Measurements from ENCODE around the gene ADGRF3. TPM values are rescaled to one million over a fixed set of nuclear protein-coding genes. Genes with fewer than 3 reads are reported as not detected.
"Not testable (repeated sequence)": the region's sequence is repeated elsewhere in the genome, so short reads cannot be mapped to it uniquely, and the experiment has no call there.

Gene ADGRF3
- total and polyA plus RNA-seq, 2 of the 13 experiments (the other 11 are each of a cell fraction or from before 2014, with no cell fraction given), result 0.40 to 1.5 TPM

DNA sequence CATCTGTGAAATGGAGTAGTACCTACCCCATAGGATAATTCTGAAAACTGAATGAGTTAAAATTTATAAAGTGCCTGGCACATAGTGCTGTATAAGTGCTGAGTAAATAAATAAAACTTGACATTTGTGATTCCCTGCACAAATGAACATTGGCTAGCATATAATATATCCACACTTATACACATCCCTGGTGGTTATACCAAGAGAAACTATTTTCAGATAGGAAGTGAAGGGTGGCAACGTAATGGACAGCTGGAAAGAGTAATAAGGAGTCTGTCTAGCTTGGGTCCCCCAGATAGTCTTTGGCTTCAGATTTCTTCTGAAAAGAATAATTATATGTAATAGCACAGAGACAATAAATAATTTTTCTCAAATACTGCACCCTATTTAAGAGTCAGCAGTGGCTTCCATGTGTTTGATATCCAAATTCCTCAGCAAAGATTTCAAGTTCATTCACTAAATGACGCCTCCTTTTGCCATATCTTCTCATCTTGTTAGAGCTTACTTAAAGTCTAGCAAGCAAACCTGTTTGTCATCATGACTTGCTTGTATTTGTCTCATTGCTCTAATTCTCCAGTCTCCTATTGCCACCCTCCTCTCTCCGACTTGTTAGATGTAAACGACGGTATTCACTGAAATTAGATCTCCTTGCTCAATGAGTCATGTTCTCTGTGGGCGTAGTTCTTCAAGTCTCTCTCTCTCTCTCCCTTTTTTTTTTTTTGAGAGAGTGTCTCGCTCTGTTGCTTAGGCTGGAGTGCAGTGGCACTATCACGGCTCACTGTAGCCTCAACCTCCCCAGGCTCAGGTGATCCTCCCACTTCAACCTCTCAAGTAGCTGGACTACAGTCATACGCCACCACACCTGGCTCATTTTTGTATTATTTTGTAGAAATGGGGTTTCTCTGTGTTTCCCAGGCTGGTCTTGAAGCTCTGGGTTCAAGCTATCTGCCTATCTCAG is 8.7 kb upstream of the ADGRF3 start (continued):
- TF ChIP-seq, protein P1, sequence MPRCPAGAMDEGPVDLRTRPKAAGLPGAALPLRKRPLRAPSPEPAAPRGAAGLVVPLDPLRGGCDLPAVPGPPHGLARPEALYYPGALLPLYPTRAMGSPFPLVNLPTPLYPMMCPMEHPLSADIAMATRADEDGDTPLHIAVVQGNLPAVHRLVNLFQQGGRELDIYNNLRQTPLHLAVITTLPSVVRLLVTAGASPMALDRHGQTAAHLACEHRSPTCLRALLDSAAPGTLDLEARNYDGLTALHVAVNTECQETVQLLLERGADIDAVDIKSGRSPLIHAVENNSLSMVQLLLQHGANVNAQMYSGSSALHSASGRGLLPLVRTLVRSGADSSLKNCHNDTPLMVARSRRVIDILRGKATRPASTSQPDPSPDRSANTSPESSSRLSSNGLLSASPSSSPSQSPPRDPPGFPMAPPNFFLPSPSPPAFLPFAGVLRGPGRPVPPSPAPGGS (CRISPR knock-in tag; IDR thresholded peaks at IDR 0.05), result no peak
- TF ChIP-seq YEATS2 (CRISPR knock-in tag; IDR thresholded peaks at IDR 0.05; ENCODE audit: borderline replicate concordance), result no peak

DNA sequence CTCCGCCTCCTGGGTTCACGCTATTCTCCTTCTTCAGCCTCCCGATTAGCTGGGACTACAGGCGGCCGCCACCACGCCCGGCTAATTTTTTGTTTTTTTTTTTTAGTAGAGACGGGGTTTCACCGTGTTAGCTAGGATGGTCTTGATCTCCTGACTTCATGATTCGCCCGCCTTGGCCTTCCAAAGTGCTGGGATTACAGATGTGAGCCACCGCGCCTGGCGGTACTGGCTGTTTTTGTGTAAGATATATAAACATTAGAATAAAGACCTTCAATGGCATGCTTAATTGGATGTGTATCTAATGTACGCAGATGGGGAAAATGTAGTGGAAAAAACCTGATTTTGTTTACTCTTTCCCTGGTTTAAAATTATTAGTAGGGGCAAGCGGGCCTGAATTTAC is 7.9 kb upstream of the ADGRF3 start:
- peaks cover 94% of the 10 kb centered on the region for H3K79me2 ChIP-seq (ENCODE audit: insufficient read depth, low read length)
- H2AFZ ChIP-seq (ENCODE audit: low read length); FAIRE-seq; H3K4me3 ChIP-seq (replicated peaks in 1 of 3; ENCODE audit: insufficient read depth in 1 of 3, low read depth in 2 of 3, low read length in 3 of 3); in situ Hi-C loops (cut with HindIII; ENCODE audit: extremely low pct_ligation_motif_present, low pct_unique_long_range_greater_than_20kb); H3K4me2 ChIP-seq (ENCODE audit: low read depth, low read length); ATAC-seq; H3K9ac ChIP-seq (ENCODE audit: insufficient read depth, low read depth, low read length); BruUV-seq (replicated peaks); intact Hi-C loops (cut with micrococcal nuclease; ENCODE audit: unreplicated experiment); H3K27ac ChIP-seq (ENCODE audit: extremely low read length, insufficient read depth, low read length); H3K27me3 ChIP-seq (ENCODE audit: control insufficient read depth in 1 of 2, insufficient read depth in 2 of 2, low read length in 2 of 2); DNase-seq (ENCODE audit: low spot score); H3K9me3 ChIP-seq (ENCODE audit: low read length); CTCF ChIA-PET (ENCODE audit: low intra/inter-chr PET ratio, low total read pairs): not testable (repeated sequence)
- WGBS (ENCODE audit: low lambda C conversion rate), result 97% methylated on average over 16 of the region's 16 CpGs
- POLR2A ChIA-PET, result interaction anchor here (4.8 kb wide), 1 partner anchor 9 kb away, joined by 18 read pairs; the partner anchor contains the start of gene SELENOI
- peaks cover 38% of the 10 kb centered on the region for H3K4me1 ChIP-seq (ENCODE audit: insufficient read depth, low read length)
- peaks cover 1 to 21% of the 10 kb centered on the region in 2 experiments; a peak in 3 of 5 replicates for H3K36me3 ChIP-seq (replicated peaks in 1 of 2; ENCODE audit: control insufficient read depth in 1 of 2, insufficient read depth in 2 of 2, low read length in 2 of 2)
- peaks cover 50% of the 10 kb centered on the region for H4K20me1 ChIP-seq (ENCODE audit: insufficient read depth, low read length)

DNA sequence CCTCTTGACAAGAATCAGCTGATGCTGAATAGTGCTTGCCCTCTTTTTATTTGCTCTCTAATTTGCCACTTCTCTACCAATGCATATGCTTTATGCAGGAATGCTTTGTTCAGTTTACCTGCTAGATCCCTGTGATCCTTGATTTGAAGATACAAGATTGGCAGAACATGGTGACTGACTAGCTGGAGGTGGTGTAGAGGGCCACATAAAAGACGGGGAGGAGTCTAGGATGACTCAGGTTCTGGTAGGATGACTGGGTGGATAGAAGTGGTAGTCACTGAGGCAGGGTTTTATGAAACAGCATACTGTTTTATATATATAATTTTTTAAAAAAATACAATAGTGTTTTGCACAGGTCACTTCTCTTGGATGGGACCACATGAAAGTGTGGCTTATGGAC is 6.3 kb upstream of the ADGRF3 start:
- Histone ChIP-seq H3K9me3 (ENCODE audit: low read length) (no peaks in the 10 kb centered on the region), H3K4me1 (ENCODE audit: insufficient read depth, low read length) (peaks cover 42% of the 10 kb centered on the region), H3K4me2 (ENCODE audit: low read depth, low read length) (no peak overlapping the region), H3K79me2 (ENCODE audit: insufficient read depth, low read length) (peaks cover 94% of the 10 kb centered on the region), H3K27me3 (ENCODE audit: control insufficient read depth in 1 of 2, insufficient read depth in 2 of 2, low read length in 2 of 2) (no peaks in the 10 kb centered on the region), H4K20me1 (ENCODE audit: insufficient read depth, low read length) (peaks cover 44% of the 10 kb centered on the region), H3K4me3 (replicated peaks in 1 of 3; ENCODE audit: insufficient read depth in 1 of 3, low read depth in 2 of 3, low read length in 3 of 3) (no peak overlapping the region), H3K9ac (ENCODE audit: insufficient read depth, low read depth, low read length) (no peak overlapping the region), H3K36me3 (replicated peaks in 1 of 2; ENCODE audit: control insufficient read depth in 1 of 2, insufficient read depth in 2 of 2, low read length in 2 of 2) (peaks cover 1 to 21% of the 10 kb centered on the region in 2 experiments; a peak in 3 of 5 replicates), H3K27ac (ENCODE audit: extremely low read length, insufficient read depth, low read length) (no peak overlapping the region), H2AFZ (ENCODE audit: low read length) (no peak overlapping the region)
- no peak for DNase-seq (ENCODE audit: low spot score)
- in situ Hi-C loops (cut with HindIII; ENCODE audit: extremely low pct_ligation_motif_present, low pct_unique_long_range_greater_than_20kb) (no loop called here), intact Hi-C loops (cut with micrococcal nuclease; ENCODE audit: unreplicated experiment) (no loop called here)
- BruUV-seq (replicated peaks), result no TSS peak
- WGBS (ENCODE audit: low lambda C conversion rate), result 96% methylated on average over 1 of the region's 1 CpG
- ATAC-seq, result no peak
- POLR2A ChIA-PET, result no interaction called here
- peak; percentile 60; the same call in 1 of the 2 replicates for TF ChIP-seq ZNF263 (CRISPR knock-in tag; IDR thresholded peaks at IDR 0.05)
- TF ChIP-seq ZNF326 (CRISPR knock-in tag; IDR thresholded peaks at IDR 0.05; ENCODE audit: borderline replicate concordance), result no peak
- CTCF ChIA-PET (ENCODE audit: low intra/inter-chr PET ratio, low total read pairs), result no interaction called here
- FAIRE-seq, result no peak
